A549 (cell line): Measurements from ENCODE around the gene TEF. TPM values are rescaled to one million over a fixed set of nuclear protein-coding genes. Genes with fewer than 3 reads are reported as not detected.

Experiments used
- ATAC-seq, 2 experiments: fragments of 200-7000 bp in 1 of 2; fragments of >200 bp in 1 of 2; cut with Nextera tagmentation in 1 of 2; cut with Tn5 transposase in 1 of 2; 3 replicates each; pipeline versions ENCODE4 v1.8.0 to v1.9.1; 2018 to 2020; ENCODE audit warnings: mild to moderate bottlenecking in 1 of 2, moderate library complexity in 1 of 2
- CTCF ChIA-PET: fragments of 300-600 bp; sonication (Branson Sonifier 250); formaldehyde crosslinking; extraction: SDS; loops from one replicate; lab custom pipeline; 2021; ENCODE audit warnings: antibody characterized with exemption, inconsistent platforms; lab: Yijun Ruan, JAX
- POLR2A ChIA-PET: fragments of 350-600 bp; formaldehyde crosslinking; extraction: SDS; loops from one replicate; lab custom pipeline; 2021; ENCODE audit warnings: antibody characterized with exemption, inconsistent platforms; lab: Yijun Ruan, JAX
- DNase-seq, 2 experiments: peaks; one replicate each; pipeline versions ENCODE4 v3.0.0 to v3.0.0-alpha.2; 2011 to 2016; ENCODE audit warnings: low read depth in 1 of 2, low spot score in 1 of 2
- FAIRE-seq: peaks from 2 replicates; lab custom pipeline; 2011; peaks lifted over from hg19 to GRCh38; lab: Jason Lieb, UNC
- H3K27ac ChIP-seq, 2 experiments: fragments of >200 bp; sonication (Bioruptor Twin); formaldehyde crosslinking; 3 replicates each; pipeline ENCODE4 v1.5.1; 2016 to 2017
- H3K4me1 ChIP-seq: fragments of >200 bp; sonication (Bioruptor Twin); formaldehyde crosslinking; 3 replicates; pipeline ENCODE4 v1.6.1; 2016
- H3K4me2 ChIP-seq: fragments of >200 bp; sonication (Bioruptor Twin); formaldehyde crosslinking; 3 replicates; pipeline ENCODE4 v1.6.1; 2016
- H3K4me3 ChIP-seq: fragments of >200 bp; sonication (Bioruptor Twin); formaldehyde crosslinking; 3 replicates; pipeline ENCODE4 v1.5.1; 2016
- H3K9me3 ChIP-seq: fragments of >200 bp; sonication (Bioruptor Twin); formaldehyde crosslinking; 3 replicates; pipeline ENCODE4 v1.6.1; 2016
- ATOH8 ChIP-seq: fragments of 250-450 bp; sonication (Bioruptor Pico); IDR thresholded peaks from 2 replicates; pipeline ENCODE4 v1.5.0; 2020; ENCODE audit warnings: low read depth, mild to moderate bottlenecking, moderate library complexity
- BCL3 ChIP-seq: fragments of >200 bp; sonication (Bioruptor Twin); formaldehyde crosslinking; IDR thresholded peaks from 3 replicates; pipeline ENCODE4 v1.6.1; 2016
- BHLHE40 ChIP-seq: IDR thresholded peaks from 2 replicates; pipeline ENCODE4 v1.6.1; 2012; ENCODE audit warnings: low read depth, low read length, inconsistent platforms
- CBX2 ChIP-seq: fragments of 200-600 bp; sonication (generic); IDR thresholded peaks from 2 replicates; pipeline ENCODE4 v1.6.1; 2016; ENCODE audit warnings: low read depth, mild to moderate bottlenecking, borderline replicate concordance
- CHD4 ChIP-seq: fragments of 200-600 bp; sonication (generic); IDR thresholded peaks from 2 replicates; pipeline ENCODE4 v1.6.1; 2016; ENCODE audit warnings: antibody characterized with exemption, mild to moderate bottlenecking, borderline replicate concordance
- EHF ChIP-seq: fragments of 250-450 bp; sonication (Bioruptor Pico); IDR thresholded peaks from 2 replicates; pipeline ENCODE4 v1.5.0; 2020; ENCODE audit warnings: mild to moderate bottlenecking
- EHMT2 ChIP-seq: fragments of 200-600 bp; sonication (generic); IDR thresholded peaks from 2 replicates; pipeline ENCODE4 v1.6.1; 2016; ENCODE audit warnings: antibody characterized with exemption, low read depth, mild to moderate bottlenecking, moderate library complexity
- FOSB ChIP-seq: fragments of 250-450 bp; sonication (Bioruptor Pico); IDR thresholded peaks from 2 replicates; pipeline ENCODE4 v1.5.0; 2020; ENCODE audit warnings: mild to moderate bottlenecking, moderate library complexity
- FOXS1 ChIP-seq: fragments of 250-450 bp; sonication (Bioruptor Pico); IDR thresholded peaks from 2 replicates; pipeline ENCODE4 v1.5.0; 2020; ENCODE audit warnings: mild to moderate bottlenecking, moderate library complexity
- HDAC2 ChIP-seq: fragments of 200-600 bp; sonication (generic); IDR thresholded peaks from 2 replicates; pipeline ENCODE4 v1.6.1; 2016
- HES2 ChIP-seq: fragments of >200 bp; sonication (Bioruptor Twin); formaldehyde crosslinking; IDR thresholded peaks from 2 replicates; pipeline ENCODE4 v1.6.1; 2016
- HEYL ChIP-seq: fragments of 250-450 bp; sonication (Bioruptor Pico); IDR thresholded peaks from 2 replicates; pipeline ENCODE4 v1.8.0; 2021; ENCODE audit warnings: mild to moderate bottlenecking, moderate library complexity
- HMGXB4 ChIP-seq: fragments of 250-450 bp; sonication (Bioruptor Pico); IDR thresholded peaks from 2 replicates; pipeline ENCODE4 v1.5.0; 2021; ENCODE audit warnings: mild to moderate bottlenecking, moderate library complexity, borderline replicate concordance
- HOXB13 ChIP-seq: fragments of 250-450 bp; sonication (Bioruptor Pico); IDR thresholded peaks from 2 replicates; pipeline ENCODE4 v1.5.0; 2020; ENCODE audit warnings: low read depth, mild to moderate bottlenecking, moderate library complexity
- HOXB5 ChIP-seq: fragments of 250-450 bp; sonication (Bioruptor Pico); IDR thresholded peaks from 2 replicates; pipeline ENCODE4 v1.5.0; 2020; ENCODE audit warnings: mild to moderate bottlenecking, moderate library complexity
- MAX ChIP-seq: IDR thresholded peaks from 2 replicates; pipeline ENCODE4 v1.6.1; 2012
- NFE2L2 ChIP-seq: fragments of 150-350 bp; conservative IDR thresholded peaks from 2 replicates; pipeline ENCODE4 v1.6.1; 2014; ENCODE audit warnings: low read length
- PHF8 ChIP-seq: fragments of 200-600 bp; sonication (generic); IDR thresholded peaks from 2 replicates; pipeline ENCODE4 v1.6.1; 2016; ENCODE audit warnings: low read depth, mild to moderate bottlenecking, antibody characterized with exemption, moderate library complexity, borderline replicate concordance
- POLR2AphosphoS2 ChIP-seq: conservative IDR thresholded peaks from 2 replicates; pipeline ENCODE4 v1.6.1; 2012; ENCODE audit warnings: low read length, improper control_type of control experiment, inconsistent platforms
- RARB ChIP-seq: fragments of 250-450 bp; sonication (Bioruptor Pico); IDR thresholded peaks from 2 replicates; pipeline ENCODE4 v1.8.0; 2021; ENCODE audit warnings: mild to moderate bottlenecking, moderate library complexity
- RCOR1 ChIP-seq: fragments of 150-350 bp; IDR thresholded peaks from 2 replicates; pipeline ENCODE4 v1.6.1; 2014; ENCODE audit warnings: antibody characterized with exemption, low read length, low read depth
- ZNF302 ChIP-seq: fragments of 250-450 bp; sonication (Bioruptor Pico); IDR thresholded peaks from 2 replicates; pipeline ENCODE4 v1.9.0; 2021; ENCODE audit warnings: inconsistent platforms, mild to moderate bottlenecking, moderate library complexity
- WGBS: methylation state at CpG from one replicate; pipeline ENCODE4 v1.1.6; 2017; ENCODE audit errors: missing lambda C conversion rate; 5-methylcytosine and 5-hydroxymethylcytosine counted together
- polyA plus RNA-seq, 4 experiments: library from polyadenylated mRNA; depleted of rRNA in 3 of 4; stranded (reverse); fragments of >200 nt; fragmentation: RNase III in 1 of 4; extraction: RNeasy Plus Mini Kit Qiagen cat#74134 plus additional on column Dnase treatment in 1 of 4; gene quantifications; 2 replicates in 3 of 4; 3 replicates in 1 of 4; pipeline ENCODE4 v1.2.3, GENCODE V29; 2011 to 2017

The TEF gene
- polyA plus RNA-seq, 2 of the 4 experiments (the other 2 are of a cell fraction) = 1.4 to 2.8 TPM

GRCh38 chr22:41425660-41426365, 44.1 kb downstream of the TEF start:
- WGBS = 82% methylated on average over 9 of the region's 9 CpGs
- ChIA-PET CTCF (interaction anchor here (0.7 kb wide), 2 partner anchors 9 to 57 kb away, joined by 3 read pairs; no protein-coding TSS in a partner anchor), POLR2A (no interaction called here)
- Histone ChIP-seq H3K4me2 (no peak overlapping the region), H3K9me3 (no peaks in the 10 kb centered on the region), H3K4me3 (no peak overlapping the region)
- FAIRE-seq = no peak
- ATAC-seq = peak in 1 of 2 experiments; percentile 47; a peak in 1 of 6 replicates
- DNase-seq = no peak
- no peak for TF ChIP-seq RCOR1
- TF ChIP-seq BHLHE40 = no peak
- no peak for TF ChIP-seq CBX2
- no peak for TF ChIP-seq HMGXB4 (CRISPR knock-in tag)
- no peak for TF ChIP-seq MAX
- no peak for TF ChIP-seq FOXS1
- TF ChIP-seq POLR2AphosphoS2 = no peak
- TF ChIP-seq HOXB13 (CRISPR knock-in tag) = no peak
- TF ChIP-seq HES2 = no peak
- no peak for TF ChIP-seq ATOH8 (CRISPR knock-in tag)
- no peak for TF ChIP-seq EHF (CRISPR knock-in tag)
- TF ChIP-seq CHD4 = no peak
- TF ChIP-seq EHMT2 = no peak
- TF ChIP-seq, all 56 proteins: peak for 0
- H3K4me1 ChIP-seq = no peaks in the 10 kb centered on the region
- no peak overlapping the region for H3K27ac ChIP-seq

- Histone ChIP-seq H3K9me3 (no peaks in the 10 kb centered on the region), H3K4me2 (no peak overlapping the region), H3K4me1 (no peaks in the 10 kb centered on the region), H3K4me3 (no peak overlapping the region), H3K27ac (no peak overlapping the region)
- FAIRE-seq (no peak), DNase-seq (no peak), ATAC-seq (peak; percentile 52 to 62; a peak in 4 of 6 replicates)
- ChIA-PET CTCF (interaction anchor here (0.6 to 2.7 kb wide), 3 partner anchors 11 to 89 kb away, joined by 3 to 8 read pairs (median 4); no protein-coding TSS in a partner anchor), POLR2A (interaction anchor here (1.2 kb wide), 1 partner anchor 24 kb away, joined by 3 read pairs; no protein-coding TSS in a partner anchor)
- TF ChIP-seq EHF (CRISPR knock-in tag) = no peak
- TF ChIP-seq FOSB (CRISPR knock-in tag) = no peak
- no peak for TF ChIP-seq HOXB13 (CRISPR knock-in tag)
- 91% methylated on average over 10 of the region's 13 CpGs for WGBS
Measured at GRCh38 chr22:41429232-41429950, 47.6 kb downstream of the TEF start.

- no peak overlapping the region for H3K27ac ChIP-seq
- WGBS = 98% methylated on average over 8 of the region's 8 CpGs
- CTCF ChIA-PET = no interaction called here
Measured at GRCh38 chr22:41429951-41430332, 48.2 kb downstream of the TEF start.

More at GRCh38 chr22:41429951-41430332, 48.2 kb downstream of the TEF start:
- H3K9me3 ChIP-seq = no peaks in the 10 kb centered on the region
- ATAC-seq (no peak), FAIRE-seq (no peak), DNase-seq (no peak)
- POLR2A ChIA-PET = no interaction called here
- H3K4me2 ChIP-seq = no peak overlapping the region
- H3K4me3 ChIP-seq = no peak overlapping the region
- H3K4me1 ChIP-seq = no peaks in the 10 kb centered on the region
- TF ChIP-seq ZNF302 (no peak), HEYL (CRISPR knock-in tag) (no peak), CBX2 (no peak), HOXB5 (CRISPR knock-in tag) (no peak), FOXS1 (no peak), CHD4 (no peak), EHF (CRISPR knock-in tag) (no peak), HDAC2 (no peak), NFE2L2 (no peak), PHF8 (no peak), RARB (CRISPR knock-in tag) (no peak), BCL3 (no peak)
- TF ChIP-seq, all 56 proteins: peak for 0
